ENCODE data around the gene FOXB1.

DNA sequence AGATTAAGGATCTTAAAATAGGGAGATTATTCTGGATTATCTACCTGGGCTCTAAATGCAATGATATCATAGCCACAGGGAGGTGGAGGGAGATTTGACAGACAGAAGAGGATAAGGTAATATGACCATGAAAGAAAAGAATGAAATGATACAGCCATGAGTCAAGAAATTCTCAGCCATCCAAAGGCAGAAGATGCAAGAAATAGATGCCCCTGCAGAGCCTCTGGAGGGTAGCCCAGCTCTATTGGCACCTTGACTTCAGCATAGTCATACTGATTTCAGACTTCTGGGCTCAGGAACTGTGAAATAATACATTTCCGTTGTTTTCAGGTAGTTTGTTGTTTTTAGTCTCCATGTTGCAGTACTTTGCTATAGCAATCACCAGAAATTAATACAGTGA lies 31.9 kb upstream of the FOXB1 start:
- TF ChIP-seq, protein P1, sequence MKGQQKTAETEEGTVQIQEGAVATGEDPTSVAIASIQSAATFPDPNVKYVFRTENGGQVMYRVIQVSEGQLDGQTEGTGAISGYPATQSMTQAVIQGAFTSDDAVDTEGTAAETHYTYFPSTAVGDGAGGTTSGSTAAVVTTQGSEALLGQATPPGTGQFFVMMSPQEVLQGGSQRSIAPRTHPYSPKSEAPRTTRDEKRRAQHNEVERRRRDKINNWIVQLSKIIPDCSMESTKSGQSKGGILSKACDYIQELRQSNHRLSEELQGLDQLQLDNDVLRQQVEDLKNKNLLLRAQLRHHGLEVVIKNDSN (CRISPR knock-in tag; IDR thresholded peaks at IDR 0.05) = no peak
- TF ChIP-seq, protein P2, sequence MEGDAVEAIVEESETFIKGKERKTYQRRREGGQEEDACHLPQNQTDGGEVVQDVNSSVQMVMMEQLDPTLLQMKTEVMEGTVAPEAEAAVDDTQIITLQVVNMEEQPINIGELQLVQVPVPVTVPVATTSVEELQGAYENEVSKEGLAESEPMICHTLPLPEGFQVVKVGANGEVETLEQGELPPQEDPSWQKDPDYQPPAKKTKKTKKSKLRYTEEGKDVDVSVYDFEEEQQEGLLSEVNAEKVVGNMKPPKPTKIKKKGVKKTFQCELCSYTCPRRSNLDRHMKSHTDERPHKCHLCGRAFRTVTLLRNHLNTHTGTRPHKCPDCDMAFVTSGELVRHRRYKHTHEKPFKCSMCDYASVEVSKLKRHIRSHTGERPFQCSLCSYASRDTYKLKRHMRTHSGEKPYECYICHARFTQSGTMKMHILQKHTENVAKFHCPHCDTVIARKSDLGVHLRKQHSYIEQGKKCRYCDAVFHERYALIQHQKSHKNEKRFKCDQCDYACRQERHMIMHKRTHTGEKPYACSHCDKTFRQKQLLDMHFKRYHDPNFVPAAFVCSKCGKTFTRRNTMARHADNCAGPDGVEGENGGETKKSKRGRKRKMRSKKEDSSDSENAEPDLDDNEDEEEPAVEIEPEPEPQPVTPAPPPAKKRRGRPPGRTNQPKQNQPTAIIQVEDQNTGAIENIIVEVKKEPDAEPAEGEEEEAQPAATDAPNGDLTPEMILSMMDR (IDR thresholded peaks at IDR 0.05) = no peak
- TF ChIP-seq ZNF263 (CRISPR knock-in tag; IDR thresholded peaks at IDR 0.05; ENCODE audit: low read depth) = no peak
- TF ChIP-seq, protein P3, sequence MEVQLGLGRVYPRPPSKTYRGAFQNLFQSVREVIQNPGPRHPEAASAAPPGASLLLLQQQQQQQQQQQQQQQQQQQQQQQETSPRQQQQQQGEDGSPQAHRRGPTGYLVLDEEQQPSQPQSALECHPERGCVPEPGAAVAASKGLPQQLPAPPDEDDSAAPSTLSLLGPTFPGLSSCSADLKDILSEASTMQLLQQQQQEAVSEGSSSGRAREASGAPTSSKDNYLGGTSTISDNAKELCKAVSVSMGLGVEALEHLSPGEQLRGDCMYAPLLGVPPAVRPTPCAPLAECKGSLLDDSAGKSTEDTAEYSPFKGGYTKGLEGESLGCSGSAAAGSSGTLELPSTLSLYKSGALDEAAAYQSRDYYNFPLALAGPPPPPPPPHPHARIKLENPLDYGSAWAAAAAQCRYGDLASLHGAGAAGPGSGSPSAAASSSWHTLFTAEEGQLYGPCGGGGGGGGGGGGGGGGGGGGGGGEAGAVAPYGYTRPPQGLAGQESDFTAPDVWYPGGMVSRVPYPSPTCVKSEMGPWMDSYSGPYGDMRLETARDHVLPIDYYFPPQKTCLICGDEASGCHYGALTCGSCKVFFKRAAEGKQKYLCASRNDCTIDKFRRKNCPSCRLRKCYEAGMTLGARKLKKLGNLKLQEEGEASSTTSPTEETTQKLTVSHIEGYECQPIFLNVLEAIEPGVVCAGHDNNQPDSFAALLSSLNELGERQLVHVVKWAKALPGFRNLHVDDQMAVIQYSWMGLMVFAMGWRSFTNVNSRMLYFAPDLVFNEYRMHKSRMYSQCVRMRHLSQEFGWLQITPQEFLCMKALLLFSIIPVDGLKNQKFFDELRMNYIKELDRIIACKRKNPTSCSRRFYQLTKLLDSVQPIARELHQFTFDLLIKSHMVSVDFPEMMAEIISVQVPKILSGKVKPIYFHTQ (CRISPR knock-in tag; IDR thresholded peaks at IDR 0.05) = no peak
- no peak for TF ChIP-seq NR1H2 (CRISPR knock-in tag; IDR thresholded peaks at IDR 0.05)
- no peak for TF ChIP-seq GTF2I (CRISPR knock-in tag; conservative IDR thresholded peaks at IDR 0.05)
- TF ChIP-seq, protein P4, sequence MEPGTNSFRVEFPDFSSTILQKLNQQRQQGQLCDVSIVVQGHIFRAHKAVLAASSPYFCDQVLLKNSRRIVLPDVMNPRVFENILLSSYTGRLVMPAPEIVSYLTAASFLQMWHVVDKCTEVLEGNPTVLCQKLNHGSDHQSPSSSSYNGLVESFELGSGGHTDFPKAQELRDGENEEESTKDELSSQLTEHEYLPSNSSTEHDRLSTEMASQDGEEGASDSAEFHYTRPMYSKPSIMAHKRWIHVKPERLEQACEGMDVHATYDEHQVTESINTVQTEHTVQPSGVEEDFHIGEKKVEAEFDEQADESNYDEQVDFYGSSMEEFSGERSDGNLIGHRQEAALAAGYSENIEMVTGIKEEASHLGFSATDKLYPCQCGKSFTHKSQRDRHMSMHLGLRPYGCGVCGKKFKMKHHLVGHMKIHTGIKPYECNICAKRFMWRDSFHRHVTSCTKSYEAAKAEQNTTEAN (CRISPR knock-in tag; IDR thresholded peaks at IDR 0.05) = no peak
- TF ChIP-seq SMAD4 (CRISPR knock-in tag; IDR thresholded peaks at IDR 0.05) = no peak
